ENCODE measurements around the gene MSRB1. TPM values are rescaled to one million over a fixed set of nuclear protein-coding genes. Genes with fewer than 3 reads are reported as not detected.
"Not testable (repeated sequence)": the region's sequence is repeated elsewhere in the genome, so short reads cannot be mapped to it uniquely, and the experiment has no call there.

MSRB1 gene
- total RNA-seq, 2 experiments from 2014 or later: 23.5 to 24.7 TPM

DNA sequence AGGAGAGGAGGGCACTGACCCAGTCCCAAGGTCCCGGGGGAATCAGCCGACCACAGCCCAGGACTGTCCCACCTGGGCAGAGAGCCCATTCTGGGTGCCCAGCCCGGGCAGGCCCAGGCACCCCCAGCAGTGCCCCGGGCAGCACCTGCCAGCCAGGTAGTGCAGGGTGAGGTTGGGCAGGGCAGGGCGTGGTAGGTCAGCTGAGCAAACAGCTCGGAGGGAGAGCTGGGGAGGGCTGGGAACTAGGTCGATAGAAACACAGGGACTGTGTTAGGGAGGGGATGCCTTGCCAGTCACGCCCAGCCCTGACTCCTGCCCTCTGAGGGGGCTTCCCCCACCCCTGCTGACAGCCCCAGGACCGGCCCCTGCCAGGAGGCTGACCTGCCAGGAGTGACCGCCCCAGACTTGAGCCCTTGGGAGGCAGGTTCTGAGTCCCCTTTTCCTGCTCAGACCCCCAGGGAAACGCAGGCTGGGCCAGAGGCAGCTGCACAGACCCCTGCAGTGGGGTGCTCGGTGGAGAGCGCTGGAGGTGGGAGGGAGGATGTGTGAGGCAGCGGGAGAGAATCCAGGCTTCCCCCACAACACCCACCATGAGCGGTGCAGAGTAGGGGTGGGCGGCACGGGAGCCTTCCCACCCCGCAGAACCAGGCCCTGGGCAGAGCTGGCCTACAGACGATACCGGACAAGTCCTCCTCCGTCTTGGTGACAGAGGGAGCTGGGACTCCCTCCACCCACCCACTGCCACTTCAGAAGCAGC is 29.5 kb downstream of the MSRB1 start:
- ChIA-PET POLR2A (no interaction called here), CTCF (interaction anchor here (1.3 kb wide), 1 partner anchor 10 kb away, joined by 5 read pairs; no protein-coding TSS in a partner anchor)

DNA sequence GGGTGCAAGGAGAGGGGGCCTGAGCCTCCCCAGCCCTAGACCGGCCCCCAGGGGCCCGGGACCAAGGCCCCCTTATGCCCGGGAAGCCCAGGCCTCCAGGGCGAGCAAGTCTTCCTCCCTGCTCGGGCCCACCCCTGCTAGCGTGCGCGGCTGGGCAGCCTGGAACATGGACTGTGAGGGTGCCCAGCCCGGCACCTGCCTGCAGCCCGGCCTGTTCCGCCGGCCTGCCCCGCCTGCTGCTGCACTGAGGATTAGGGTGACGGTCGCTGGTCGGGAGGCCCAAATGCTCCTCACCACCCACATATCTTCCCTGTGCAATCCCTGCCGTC is 30.8 kb downstream of the MSRB1 start:
- POLR2A ChIA-PET: no interaction called here
- CTCF ChIA-PET: no interaction called here

DNA sequence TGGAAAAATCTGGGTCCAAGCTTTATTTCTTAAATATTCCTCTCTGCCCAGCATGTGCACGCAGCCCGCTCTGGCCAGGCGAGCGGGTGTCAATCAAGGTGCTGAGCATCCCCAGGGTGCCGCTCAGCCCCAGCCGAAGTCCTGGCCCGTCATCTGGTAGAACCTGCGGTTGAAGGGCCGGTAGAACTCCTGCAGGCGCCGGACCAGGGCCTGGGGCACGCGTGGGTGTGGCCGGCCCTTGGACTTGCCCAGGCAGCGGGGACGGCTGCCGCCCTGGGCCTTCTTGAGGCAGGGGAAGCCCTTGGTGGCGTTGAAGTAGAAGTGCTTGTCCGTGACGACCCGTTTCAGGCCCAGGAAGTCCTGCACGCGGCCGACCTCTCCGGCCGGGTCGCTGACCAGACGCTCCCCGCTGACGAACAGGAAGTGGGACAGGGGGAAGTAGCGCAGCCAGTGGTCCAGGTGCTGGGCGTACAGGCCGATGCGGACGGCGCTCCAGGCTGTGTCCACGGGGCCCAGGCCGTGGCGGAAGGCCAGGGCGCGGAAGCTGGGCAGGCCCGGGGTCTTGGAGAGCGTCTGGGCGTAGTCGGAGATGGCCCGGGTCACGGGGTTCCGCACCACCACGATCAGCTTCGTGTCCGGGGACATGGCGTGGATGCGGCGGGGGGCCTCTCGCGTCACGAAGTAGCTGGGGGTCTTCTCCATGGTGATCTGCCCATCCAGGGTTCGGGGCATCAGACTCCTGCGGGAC is 31.4 kb downstream of the MSRB1 start:
- POLR2A ChIA-PET: no interaction called here

DNA sequence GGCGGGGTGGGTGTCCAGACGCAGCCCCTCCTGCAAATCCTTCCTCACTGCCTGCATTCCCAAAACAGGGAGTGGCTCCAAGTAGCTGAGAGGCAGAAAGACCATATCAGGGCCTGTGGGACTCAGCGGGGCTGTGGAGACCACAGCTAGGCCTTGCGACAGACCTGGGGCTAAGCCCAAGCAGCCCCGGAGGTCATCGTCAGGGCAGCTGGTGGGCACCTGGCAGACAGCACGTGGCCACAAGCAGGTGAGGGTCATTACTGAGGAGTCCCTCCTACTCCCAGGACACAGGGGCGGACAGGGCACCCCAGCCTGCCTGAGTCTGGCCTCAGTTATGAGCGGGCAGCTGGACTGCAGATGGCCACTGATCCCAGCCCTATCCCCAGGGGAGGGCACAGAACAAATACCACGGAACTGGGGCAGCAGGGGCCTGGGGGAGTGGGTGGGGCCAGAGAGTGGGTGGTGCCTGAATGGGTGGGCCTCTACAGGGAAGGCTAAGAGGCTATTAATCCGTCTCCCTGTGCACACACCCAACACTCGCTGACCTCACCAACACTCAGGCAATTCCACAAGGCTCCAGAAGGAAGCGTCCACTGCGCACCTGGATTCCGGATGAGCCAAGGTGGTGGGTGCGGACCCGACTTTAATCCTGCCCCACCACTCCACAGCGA is 33.3 kb downstream of the MSRB1 start:
- CTCF ChIA-PET: no interaction called here
- POLR2A ChIA-PET: interaction anchor here (0.5 kb wide), 1 partner anchor 9 kb away, joined by 7 read pairs; no protein-coding TSS in a partner anchor

More for the DNA sequence above, 31.4 kb downstream of the MSRB1 start:
- CTCF ChIA-PET: no interaction called here

DNA sequence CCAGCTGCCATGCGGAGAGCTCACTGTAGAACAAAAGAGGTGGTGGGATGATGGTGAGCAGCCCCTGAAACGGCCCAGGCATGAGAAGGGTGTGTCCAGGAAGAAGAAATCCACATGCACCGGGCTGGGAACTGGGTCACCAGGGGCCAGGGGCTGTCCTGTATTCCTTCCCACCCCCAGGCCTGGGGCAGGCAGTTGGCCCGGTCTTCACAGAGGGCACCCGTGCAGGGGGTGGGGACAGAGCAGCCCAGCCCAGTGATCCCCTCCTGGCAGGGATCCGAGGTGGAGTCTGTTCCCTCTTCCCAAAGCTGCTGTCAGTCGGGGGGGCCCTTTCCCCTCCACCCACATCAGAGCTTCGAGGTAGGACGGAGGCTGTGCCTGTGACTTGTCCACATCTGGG is 34.0 kb downstream of the MSRB1 start:
- ChIA-PET POLR2A (no interaction called here), CTCF (interaction anchor here (0.9 kb wide), 1 partner anchor 20 kb away, joined by 4 read pairs; no protein-coding TSS in a partner anchor)

DNA sequence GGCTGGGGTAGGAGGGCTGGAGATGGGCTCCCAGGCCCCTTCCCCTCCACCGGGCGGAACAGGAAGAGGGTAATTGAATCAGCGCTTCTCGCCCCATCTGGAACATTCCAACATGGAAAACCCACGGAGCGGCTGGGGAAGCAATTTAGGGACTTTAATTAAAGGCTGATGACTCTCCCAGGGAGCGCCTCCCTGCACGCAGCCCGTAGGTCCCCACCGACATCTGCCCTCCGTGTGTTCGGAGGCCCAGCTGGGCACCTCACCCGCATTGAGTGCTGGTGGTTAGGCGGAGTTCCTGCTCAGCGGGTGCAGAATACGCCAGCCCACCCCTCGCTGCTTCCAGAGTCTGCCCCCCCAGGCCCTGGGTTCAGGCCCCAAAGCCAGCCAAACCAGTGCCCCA is 34.8 kb downstream of the MSRB1 start:
- ChIA-PET CTCF (interaction anchor here (0.5 kb wide), 1 partner anchor 44 kb away, joined by 3 read pairs; no protein-coding TSS in a partner anchor), POLR2A (no interaction called here)

DNA sequence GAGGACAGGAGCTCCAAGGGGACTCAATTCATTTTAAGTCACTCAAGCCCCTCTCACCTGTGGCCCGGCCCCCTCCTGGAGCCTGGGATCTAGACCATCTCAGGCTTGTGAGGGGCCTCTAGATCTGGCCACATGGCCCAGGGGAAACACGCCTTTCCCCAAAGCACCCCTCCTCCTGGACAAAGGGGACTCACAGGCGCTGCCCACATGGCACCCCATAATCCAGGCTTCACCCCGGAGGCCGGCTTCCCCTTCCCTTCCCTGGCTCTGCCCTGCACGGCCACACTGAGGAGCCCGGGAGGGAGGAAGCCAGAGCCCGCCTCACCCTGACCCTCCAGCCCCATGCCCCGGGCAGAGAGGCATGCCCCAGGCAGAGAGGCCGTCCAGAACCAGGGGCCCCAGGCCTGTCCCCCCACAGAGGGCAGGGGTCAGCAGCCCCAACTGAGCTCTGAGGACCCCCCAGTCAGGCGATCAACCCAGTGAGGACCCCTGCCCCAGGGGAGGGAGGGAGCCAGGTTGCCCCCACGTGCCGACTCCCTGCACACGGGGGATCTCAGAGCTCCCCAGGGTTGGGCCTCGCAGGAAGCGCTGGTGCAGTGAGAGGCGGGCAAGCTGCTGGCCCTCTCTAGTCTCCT is 35.7 kb downstream of the MSRB1 start:
- ChIA-PET CTCF (interaction anchor here (0.5 kb wide), 1 partner anchor 115 kb away, joined by 3 read pairs; no protein-coding TSS in a partner anchor), POLR2A (no interaction called here)

DNA sequence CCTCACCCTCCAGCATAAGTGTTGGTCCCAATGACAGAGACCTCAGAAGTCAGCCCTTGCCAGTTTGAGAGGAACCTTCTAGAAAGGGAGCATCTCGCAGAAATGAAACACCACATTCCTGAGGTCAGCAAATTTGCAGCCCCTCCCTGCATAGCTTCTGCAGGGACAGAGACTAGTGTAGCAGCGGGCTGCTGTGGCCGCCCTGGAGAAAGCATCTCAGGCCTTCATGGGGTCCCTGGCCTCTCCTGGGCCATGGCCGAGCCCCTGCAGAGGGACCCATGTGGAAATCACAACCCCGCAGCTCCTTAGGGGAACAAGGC is 36.2 kb downstream of the MSRB1 start:
- ChIA-PET CTCF (interaction anchor here (0.5 kb wide), 1 partner anchor 116 kb away, joined by 3 read pairs; no protein-coding TSS in a partner anchor), POLR2A (no interaction called here)

DNA sequence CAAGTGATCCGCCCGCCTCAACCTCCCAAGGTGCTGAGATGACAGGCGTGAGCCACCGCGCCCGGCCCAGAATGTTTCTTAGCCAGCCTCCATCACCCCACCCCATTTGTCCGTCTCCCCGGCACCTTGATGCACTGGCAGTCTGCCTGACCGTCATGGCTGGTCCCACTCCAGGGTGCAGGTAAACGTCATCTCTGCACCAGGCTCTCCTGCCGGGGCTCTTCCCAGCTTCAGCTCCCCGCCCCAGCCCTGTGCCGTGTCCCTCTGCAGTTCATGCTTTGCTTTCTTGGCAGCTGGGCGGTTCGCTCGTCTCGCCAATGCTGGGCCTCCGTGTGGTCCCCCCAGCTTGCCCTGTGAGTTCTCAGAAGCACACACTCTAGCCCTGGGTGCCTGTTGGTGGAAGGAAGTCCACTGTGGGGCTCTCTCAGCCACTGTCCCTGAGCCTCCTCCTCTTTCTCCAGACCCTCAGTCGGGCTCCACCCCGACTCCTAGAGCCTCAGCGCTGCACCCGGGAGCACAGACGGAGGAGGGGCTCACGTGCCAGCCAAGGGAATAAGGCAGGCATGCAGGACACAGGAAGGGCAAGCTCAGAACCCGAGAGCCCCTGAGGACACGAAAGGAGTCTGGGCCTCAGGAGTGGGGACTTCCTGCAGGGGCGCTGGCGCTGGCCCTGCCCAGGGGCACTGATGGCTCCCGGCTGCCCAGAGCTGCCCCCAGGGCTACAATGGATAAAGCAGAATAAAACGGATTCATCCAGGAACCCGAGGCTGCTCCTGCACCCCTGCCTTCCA is 36.7 kb downstream of the MSRB1 start:
- ChIA-PET CTCF (interaction anchor here (0.5 to 1.1 kb wide), 2 partner anchors 116 to 155 kb away, joined by 3 read pairs; no protein-coding TSS in a partner anchor), POLR2A (no interaction called here)

DNA sequence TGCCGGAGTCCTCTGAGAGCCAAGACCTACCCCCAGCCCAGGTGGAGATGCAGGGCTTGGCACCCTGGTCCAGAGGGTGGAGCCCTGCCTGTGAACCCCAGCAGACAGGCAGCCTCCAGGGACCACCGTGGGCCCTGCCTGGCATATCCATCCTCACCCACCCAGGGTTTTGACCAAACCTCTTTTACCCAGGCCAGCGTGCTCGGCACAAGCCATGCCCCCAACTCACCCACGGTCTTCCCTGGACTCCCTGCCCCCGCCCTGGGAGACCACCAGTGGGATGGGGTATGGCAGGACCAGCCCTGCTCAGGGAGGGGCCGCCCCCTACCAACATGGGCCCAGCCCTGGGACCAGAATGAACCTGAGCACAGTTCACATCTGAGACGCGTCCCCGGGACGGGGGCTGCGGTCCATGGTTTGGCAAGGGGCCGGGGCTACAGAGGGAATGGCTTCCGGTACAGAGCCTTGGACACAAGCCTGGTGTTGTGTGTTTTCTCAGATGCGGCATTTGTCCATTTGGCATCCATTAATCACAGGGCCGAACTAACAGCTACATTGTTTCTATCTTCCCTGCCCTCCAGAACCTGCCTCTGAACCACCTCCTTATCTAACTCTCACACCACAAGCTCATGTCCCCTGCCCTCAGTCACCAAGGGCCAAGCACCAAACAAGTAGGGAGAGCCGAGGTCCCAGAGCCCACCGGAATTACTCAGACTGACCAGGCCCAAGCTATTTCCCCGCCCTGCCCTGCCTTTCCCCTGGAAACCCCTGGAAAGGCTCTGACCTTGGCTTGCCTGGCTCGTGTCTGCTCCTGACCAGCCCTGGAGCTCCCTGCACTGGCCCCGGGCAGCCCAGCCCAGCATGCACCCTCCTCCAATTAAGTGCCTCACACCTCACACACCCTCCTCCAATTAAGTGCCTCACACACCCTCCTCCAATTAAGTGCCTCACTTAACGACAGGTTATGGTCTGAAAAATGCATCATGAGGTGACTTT is 38.9 kb downstream of the MSRB1 start:
- POLR2A ChIA-PET: no interaction called here
- CTCF ChIA-PET: no interaction called here

DNA sequence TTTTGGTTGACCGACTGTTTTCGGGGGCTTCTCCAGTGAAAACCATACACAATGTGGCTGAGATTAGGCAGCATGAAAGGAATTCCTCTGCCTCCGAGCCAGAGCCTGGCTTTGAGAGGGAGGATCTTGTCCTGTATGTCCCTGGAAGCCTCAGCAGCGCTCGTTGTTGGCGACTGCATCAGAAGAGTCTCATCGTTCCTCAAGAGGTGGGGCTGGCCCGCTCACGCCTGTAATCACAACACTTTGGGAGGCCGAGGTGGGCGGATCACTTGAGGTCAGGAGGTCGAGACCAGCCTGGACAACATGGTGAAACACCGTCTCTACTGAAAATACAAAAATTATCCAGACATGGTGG is 39.8 kb downstream of the MSRB1 start:
- POLR2A ChIA-PET: no interaction called here
- CTCF ChIA-PET: no interaction called here

DNA sequence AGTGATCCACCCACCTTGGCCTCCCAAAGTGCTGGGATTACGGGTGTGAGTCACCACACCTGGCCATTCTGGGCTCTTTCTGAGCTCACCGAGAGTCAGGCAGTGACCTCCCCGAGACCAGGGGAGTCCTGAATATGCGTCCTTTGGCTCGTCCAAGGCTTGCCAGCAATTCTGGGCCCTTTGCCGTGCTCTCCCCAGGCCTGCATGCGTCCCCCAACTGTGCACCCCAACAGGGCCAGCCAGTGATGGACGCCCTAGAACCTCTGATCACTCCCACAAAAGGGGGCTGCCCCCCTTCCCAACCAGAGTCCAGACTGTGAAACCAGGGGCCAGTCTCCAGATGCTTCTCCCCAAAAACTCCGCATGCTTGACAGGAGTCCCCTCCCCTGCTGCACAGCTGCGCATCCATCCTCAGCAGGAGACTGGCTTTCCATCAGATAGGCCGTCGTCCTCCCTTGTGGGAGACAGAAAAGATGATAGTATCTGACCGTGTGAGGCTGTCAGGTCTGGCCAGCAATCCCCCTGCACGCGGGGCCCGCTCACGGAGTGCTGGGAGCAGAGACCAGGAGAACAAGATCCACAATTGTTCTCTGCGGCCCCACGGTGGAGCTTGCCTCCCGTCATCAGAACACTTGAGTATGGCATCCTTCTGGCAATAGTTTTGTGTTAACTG is 40.3 kb downstream of the MSRB1 start:
- ChIA-PET CTCF (no interaction called here), POLR2A (no interaction called here)

DNA sequence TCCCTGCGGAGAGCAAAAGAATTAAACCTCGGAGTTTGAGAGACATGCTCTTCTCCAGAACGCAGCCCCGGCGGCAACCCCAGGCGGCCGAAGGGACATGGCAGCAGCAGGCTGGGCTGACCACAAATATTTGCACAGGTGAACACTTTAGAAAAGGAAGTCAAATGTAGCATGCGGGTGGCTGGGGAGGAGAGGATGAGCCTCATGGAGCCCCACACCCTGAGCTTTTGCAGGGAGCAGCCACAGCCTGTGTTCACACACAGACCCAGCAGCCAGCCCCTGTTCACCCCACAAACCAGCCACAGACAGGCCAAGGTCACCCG is 42.6 kb downstream of the MSRB1 start:
- ChIA-PET CTCF (no interaction called here), POLR2A (interaction anchor here (0.7 kb wide), 1 partner anchor 9 kb away, joined by 7 read pairs; no protein-coding TSS in a partner anchor)

DNA sequence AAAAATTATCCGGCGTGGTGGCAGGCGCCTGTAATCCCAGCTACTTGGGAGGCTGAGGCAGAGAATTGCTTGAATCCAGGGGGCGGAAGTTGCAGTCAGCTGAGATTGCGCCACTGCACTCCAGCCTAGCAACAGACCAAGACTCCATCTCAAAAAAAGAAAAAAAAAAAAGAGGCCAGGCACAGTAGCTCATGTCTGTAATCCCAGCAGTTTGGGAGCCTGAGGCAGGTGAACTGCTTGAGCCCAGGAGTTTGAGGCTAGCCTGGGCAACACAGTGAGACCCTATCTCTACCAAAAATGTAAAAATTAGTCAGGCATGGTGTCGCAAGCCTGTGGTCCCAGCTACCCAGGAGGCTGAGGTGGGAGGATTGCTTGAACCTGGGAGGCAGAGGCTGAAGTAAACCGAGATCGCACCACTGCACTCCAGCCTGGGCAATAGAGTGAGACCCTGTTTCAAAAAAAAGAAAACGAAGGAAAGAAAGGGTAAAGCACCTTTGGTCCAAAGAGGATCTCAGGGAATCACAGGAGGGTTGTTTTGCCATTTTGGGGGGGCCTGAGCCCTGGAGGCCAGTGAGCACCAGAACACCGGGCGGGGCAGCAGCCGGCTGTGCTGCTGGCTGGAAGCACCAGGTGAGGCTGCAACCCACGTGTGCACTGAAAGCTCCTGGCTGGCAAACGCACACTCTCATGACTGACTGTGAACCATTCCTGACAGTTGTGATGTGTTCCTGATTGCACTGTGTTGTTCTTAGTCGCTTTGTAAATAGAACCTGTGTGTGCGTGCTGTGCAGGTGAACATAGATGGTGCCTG is 43.2 kb downstream of the MSRB1 start:
- POLR2A ChIA-PET: no interaction called here
- CTCF ChIA-PET: no interaction called here

DNA sequence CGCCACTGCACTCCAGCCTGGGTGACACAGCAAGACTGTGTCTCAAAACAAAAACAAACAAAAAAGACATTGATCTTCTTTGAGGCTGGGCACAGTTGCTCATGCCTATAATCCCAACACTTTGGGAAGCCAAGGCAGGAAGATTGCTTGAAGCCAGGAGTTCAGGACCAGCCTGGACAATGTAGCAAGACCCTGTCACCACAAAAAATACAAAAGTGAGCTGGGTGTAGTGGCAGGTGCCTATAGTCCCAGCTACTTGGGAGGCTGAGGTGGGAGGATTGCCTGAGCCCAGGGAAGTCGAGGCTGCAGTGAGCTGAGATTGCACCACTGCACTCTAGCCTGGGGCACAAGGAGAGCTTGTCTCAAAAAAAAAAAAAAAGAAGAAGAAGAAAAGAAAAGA is 45.3 kb downstream of the MSRB1 start:
- POLR2A ChIA-PET: not testable (repeated sequence)
- CTCF ChIA-PET: interaction anchor here (1.3 kb wide), 1 partner anchor 32 kb away, joined by 3 read pairs; no protein-coding TSS in a partner anchor

DNA sequence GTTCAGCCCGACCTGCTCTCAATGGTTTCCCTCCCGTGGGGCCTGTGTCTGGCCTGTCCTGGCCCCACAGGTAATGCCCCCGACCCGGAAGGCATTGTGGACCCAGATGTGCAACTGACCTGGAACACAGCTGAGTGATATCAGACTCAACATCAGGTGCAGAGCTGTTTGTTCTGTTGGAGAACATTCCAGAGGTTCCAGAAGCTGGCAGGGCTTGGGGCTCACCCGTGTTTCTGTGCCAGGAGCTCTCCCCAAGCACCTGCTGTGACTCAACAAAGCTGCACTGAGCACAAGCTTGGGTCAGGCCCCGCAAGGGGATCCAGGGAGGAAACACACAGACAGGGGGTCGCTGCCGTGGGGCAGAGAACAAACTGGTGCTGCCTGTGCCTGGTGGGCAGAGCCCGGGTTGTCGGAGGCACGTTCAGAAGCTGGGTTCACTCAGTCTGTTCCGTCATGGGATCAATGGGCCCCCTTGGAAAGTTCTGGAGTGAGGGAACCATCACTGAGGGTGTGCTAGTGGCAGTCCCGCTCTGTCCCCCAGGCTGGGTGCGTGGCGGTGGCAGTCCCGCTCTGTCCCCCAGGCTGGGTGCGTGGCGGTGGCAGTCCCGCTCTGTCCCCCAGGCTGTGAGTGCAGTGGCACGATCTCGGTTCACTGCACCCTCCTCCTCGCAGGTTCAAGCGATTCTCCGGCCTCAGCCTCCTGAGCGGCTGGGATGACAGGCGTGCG is 46.9 kb downstream of the MSRB1 start:
- POLR2A ChIA-PET: no interaction called here
- CTCF ChIA-PET: interaction anchor here (0.5 kb wide), 1 partner anchor 75 kb away, joined by 3 read pairs; no protein-coding TSS in a partner anchor

All from activated CD8-positive, alpha-beta memory T cell treated with anti-CD3 and anti-CD28 coated beads for 36 hours (primary cell).